HG02970 (cell line): ENCODE data around the gene ARHGEF28.

Source experiments
- ATAC-seq: cut with Tn5 transposase; IDR thresholded peaks from one replicate; pipeline ENCODE4 v1.9.1; 2021; ENCODE audit warnings: mild to moderate bottlenecking, moderate library complexity, moderate number of reproducible peaks; ENCODE audit not compliant: unreplicated experiment, low FRiP score

ARHGEF28 gene

GRCh38 chr5:73828465-73828864 is 202.5 kb downstream of the ARHGEF28 start:
- ATAC-seq = no peak

GRCh38 chr5:73830646-73831045 is 204.7 kb downstream of the ARHGEF28 start:
- no peak for ATAC-seq

GRCh38 chr5:73831066-73831465 is 205.1 kb downstream of the ARHGEF28 start:
- ATAC-seq = no peak

GRCh38 chr5:73834693-73835092 is 208.7 kb downstream of the ARHGEF28 start:
- ATAC-seq = no peak

GRCh38 chr5:73835726-73836125 is 209.7 kb downstream of the ARHGEF28 start:
- no peak for ATAC-seq

- ATAC-seq = no peak
These were observed 210.6 kb downstream of the ARHGEF28 start for GRCh38 chr5:73836607-73837006.

GRCh38 chr5:73838901-73839300 is 212.9 kb downstream of the ARHGEF28 start:
- no peak for ATAC-seq

GRCh38 chr5:73841641-73842040 is 215.6 kb downstream of the ARHGEF28 start:
- ATAC-seq = no peak

- no peak for ATAC-seq
These were observed 218.2 kb downstream of the ARHGEF28 start for GRCh38 chr5:73844165-73844564.

GRCh38 chr5:73851471-73852181 is 225.6 kb downstream of the ARHGEF28 start:
- no peak for ATAC-seq

- no peak for ATAC-seq
These were observed 227.1 kb downstream of the ARHGEF28 start for GRCh38 chr5:73853091-73853490.

GRCh38 chr5:73856997-73857396 is 231.0 kb downstream of the ARHGEF28 start:
- ATAC-seq = no peak

- no peak for ATAC-seq
These were observed 231.4 kb downstream of the ARHGEF28 start for GRCh38 chr5:73857446-73857845.

- no peak for ATAC-seq
These were observed 232.1 kb downstream of the ARHGEF28 start for GRCh38 chr5:73858054-73858453.

- ATAC-seq = no peak
These were observed 232.8 kb downstream of the ARHGEF28 start for GRCh38 chr5:73858776-73859175.

GRCh38 chr5:73859696-73860095 is 233.7 kb downstream of the ARHGEF28 start:
- ATAC-seq = no peak

- ATAC-seq = no peak
These were observed 235.5 kb downstream of the ARHGEF28 start for GRCh38 chr5:73861313-73861988.

GRCh38 chr5:73862796-73863195 is 236.8 kb downstream of the ARHGEF28 start:
- ATAC-seq = no peak

GRCh38 chr5:73863876-73864275 is 237.9 kb downstream of the ARHGEF28 start:
- no peak for ATAC-seq

- no peak for ATAC-seq
These were observed 239.3 kb downstream of the ARHGEF28 start for GRCh38 chr5:73865315-73865714.

- ATAC-seq = no peak
These were observed 241.6 kb downstream of the ARHGEF28 start for GRCh38 chr5:73867345-73868335.
